Measurements from ENCODE around the gene IFNA7.
"Not testable (repeated sequence)": the region's sequence is repeated elsewhere in the genome, so short reads cannot be mapped to it uniquely, and the experiment has no call there.

DNA sequence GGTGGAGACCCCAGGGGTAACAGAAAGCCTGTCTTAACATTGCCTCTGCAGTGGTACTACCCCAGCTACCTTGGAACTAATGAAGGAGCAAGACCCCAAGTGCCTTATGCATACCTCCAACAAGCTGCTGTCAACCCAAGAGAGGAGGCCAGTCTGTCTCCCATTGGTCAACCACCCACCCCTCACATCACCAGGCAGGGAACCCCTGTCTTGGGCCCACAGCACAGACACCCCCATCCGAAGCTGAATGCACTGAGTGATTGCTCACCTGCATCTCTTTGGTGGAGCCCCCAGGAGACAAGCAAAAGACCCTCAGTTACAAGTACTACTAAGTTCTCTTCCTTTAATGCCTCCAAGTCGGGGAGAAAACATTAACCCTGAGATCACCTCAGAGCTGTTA lies 10.2 kb upstream of the IFNA7 start:
- TF ChIP-seq POLR2A (IDR thresholded peaks at IDR 0.05; ENCODE audit: low read depth, low read length); POLR2AphosphoS5 (IDR thresholded peaks at IDR 0.05; ENCODE audit: low read depth, low read length); TAF1 (IDR thresholded peaks at IDR 0.05; ENCODE audit: borderline replicate concordance, low read depth, low read length): not testable (repeated sequence)

All from GM12892 (cell line).